HepG2 (cell line): ENCODE results near the gene ARMC8.

Experiments
- BRCA1 ChIP-seq: sonication (generic); formaldehyde crosslinking; IDR thresholded peaks from 2 replicates; pipeline ENCODE4 v1.4.0; 2020; ENCODE audit warnings: missing genetic modification reagents
- GATAD2A ChIP-seq: IDR thresholded peaks from 2 replicates; pipeline ENCODE4 v1.6.1; 2016
- HOXA7 ChIP-seq: sonication (generic); formaldehyde crosslinking; IDR thresholded peaks from 2 replicates; pipeline ENCODE4 v1.8.1; 2022; ENCODE audit warnings: mild to moderate bottlenecking, missing genetic modification reagents, moderate library complexity
- NCOA2 ChIP-seq: sonication (generic); formaldehyde crosslinking; IDR thresholded peaks from 2 replicates; pipeline ENCODE4 v1.8.0; 2022; ENCODE audit warnings: inconsistent platforms
- PAWR ChIP-seq: sonication (generic); formaldehyde crosslinking; IDR thresholded peaks from 2 replicates; pipeline ENCODE4 v1.4.0; 2020; ENCODE audit warnings: missing genetic modification reagents, mild to moderate bottlenecking, borderline replicate concordance
- RELA ChIP-seq: sonication (generic); formaldehyde crosslinking; IDR thresholded peaks from 2 replicates; pipeline ENCODE4 v1.4.0; 2020; ENCODE audit warnings: missing genetic modification reagents
- TF ChIP-seq, protein P1 (sequence below): sonication (generic); formaldehyde crosslinking; IDR thresholded peaks from 2 replicates; pipeline ENCODE4 v1.5.0; 2020; ENCODE audit warnings: mild to moderate bottlenecking, missing genetic modification reagents, moderate library complexity
- TF ChIP-seq, protein P2 (sequence below): sonication (generic); formaldehyde crosslinking; IDR thresholded peaks from 2 replicates; pipeline ENCODE4 v1.4.0; 2020; ENCODE audit warnings: missing genetic modification reagents

DNA sequence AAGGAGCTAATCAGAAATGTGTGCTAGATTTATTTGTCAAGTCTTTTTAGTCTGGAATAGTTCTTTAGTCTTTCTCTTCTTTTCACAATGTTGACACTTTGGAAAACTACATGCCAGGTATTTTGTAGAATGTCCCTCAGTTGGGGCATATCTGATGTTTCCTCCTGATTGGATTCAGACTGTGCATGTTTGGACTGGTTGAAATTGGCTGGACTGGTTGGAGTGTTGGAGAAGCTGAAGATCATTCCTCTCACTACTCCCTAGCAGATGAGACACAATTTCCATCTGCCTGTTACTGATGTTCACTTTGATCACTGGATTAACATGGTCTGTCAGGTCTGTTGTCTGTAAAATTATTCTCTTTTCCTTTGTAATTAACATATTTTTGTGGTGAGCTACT lies 138.9 kb downstream of the ARMC8 start:
- TF ChIP-seq HOXA7 (CRISPR knock-in tag) (no peak), PAWR (CRISPR knock-in tag) (no peak), GATAD2A (CRISPR knock-in tag) (no peak), NCOA2 (CRISPR knock-in tag) (no peak), BRCA1 (CRISPR knock-in tag) (no peak), RELA (CRISPR knock-in tag) (no peak)
- TF ChIP-seq, protein P1, sequence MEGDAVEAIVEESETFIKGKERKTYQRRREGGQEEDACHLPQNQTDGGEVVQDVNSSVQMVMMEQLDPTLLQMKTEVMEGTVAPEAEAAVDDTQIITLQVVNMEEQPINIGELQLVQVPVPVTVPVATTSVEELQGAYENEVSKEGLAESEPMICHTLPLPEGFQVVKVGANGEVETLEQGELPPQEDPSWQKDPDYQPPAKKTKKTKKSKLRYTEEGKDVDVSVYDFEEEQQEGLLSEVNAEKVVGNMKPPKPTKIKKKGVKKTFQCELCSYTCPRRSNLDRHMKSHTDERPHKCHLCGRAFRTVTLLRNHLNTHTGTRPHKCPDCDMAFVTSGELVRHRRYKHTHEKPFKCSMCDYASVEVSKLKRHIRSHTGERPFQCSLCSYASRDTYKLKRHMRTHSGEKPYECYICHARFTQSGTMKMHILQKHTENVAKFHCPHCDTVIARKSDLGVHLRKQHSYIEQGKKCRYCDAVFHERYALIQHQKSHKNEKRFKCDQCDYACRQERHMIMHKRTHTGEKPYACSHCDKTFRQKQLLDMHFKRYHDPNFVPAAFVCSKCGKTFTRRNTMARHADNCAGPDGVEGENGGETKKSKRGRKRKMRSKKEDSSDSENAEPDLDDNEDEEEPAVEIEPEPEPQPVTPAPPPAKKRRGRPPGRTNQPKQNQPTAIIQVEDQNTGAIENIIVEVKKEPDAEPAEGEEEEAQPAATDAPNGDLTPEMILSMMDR (CRISPR knock-in tag): no peak
- TF ChIP-seq, protein P2, sequence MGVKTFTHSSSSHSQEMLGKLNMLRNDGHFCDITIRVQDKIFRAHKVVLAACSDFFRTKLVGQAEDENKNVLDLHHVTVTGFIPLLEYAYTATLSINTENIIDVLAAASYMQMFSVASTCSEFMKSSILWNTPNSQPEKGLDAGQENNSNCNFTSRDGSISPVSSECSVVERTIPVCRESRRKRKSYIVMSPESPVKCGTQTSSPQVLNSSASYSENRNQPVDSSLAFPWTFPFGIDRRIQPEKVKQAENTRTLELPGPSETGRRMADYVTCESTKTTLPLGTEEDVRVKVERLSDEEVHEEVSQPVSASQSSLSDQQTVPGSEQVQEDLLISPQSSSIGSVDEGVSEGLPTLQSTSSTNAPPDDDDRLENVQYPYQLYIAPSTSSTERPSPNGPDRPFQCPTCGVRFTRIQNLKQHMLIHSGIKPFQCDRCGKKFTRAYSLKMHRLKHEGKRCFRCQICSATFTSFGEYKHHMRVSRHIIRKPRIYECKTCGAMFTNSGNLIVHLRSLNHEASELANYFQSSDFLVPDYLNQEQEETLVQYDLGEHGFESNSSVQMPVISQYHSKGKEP: no peak
